K562 (cell line): ENCODE results near the gene FRMPD1. TPM values are rescaled to one million over a fixed set of nuclear protein-coding genes. Genes with fewer than 3 reads are reported as not detected.

Source experiments
- ARNT ChIP-seq, 2 experiments: fragments of 450-650 bp; IDR thresholded peaks; 2 replicates each; pipeline ENCODE4 v1.6.1; 2016; ENCODE audit warnings: mild to moderate bottlenecking in 1 of 2
- ASH1L ChIP-seq: fragments of 450-650 bp; IDR thresholded peaks from 2 replicates; pipeline ENCODE4 v1.6.1; 2018; ENCODE audit warnings: borderline replicate concordance, mild to moderate bottlenecking, low read depth; ENCODE audit not compliant: partially characterized antibody
- E2F4 ChIP-seq: sonication (generic); formaldehyde crosslinking; IDR thresholded peaks from 2 replicates; pipeline ENCODE4 v1.8.0; 2022; ENCODE audit warnings: mild to moderate bottlenecking, low read depth, missing genetic modification reagents
- HES1 ChIP-seq: fragments of 450-650 bp; IDR thresholded peaks from 2 replicates; pipeline ENCODE4 v1.6.1; 2016; ENCODE audit warnings: low read depth, mild to moderate bottlenecking, moderate library complexity
- HNRNPLL ChIP-seq: fragments of 200-400 bp; formaldehyde crosslinking; IDR thresholded peaks from 2 replicates; pipeline ENCODE4 v1.6.1; 2017; ENCODE audit warnings: low read length, low read depth, mild to moderate bottlenecking; ENCODE audit not compliant: poor library complexity, severe bottlenecking
- MEIS2 ChIP-seq: fragments of 450-650 bp; IDR thresholded peaks from 2 replicates; pipeline ENCODE4 v1.6.1; 2014; ENCODE audit warnings: mild to moderate bottlenecking; ENCODE audit not compliant: partially characterized antibody
- MYC ChIP-seq, 2 experiments: fragments of 250-450 bp in 1 of 2; sonication (Bioruptor Pico) in 1 of 2; IDR thresholded peaks; 2 replicates each; pipeline versions ENCODE4 v1.5.1 to v1.6.1; 2012 to 2021; ENCODE audit warnings: low read depth in 2 of 2, borderline replicate concordance in 1 of 2, improper control_type of control experiment in 1 of 2, low read length in 1 of 2, mild to moderate bottlenecking in 1 of 2, moderate library complexity in 1 of 2
- PRMT5 ChIP-seq: sonication (generic); formaldehyde crosslinking; IDR thresholded peaks from 2 replicates; pipeline ENCODE4 v1.5.0; 2020; ENCODE audit warnings: missing genetic modification reagents
- PURB ChIP-seq: sonication (generic); formaldehyde crosslinking; IDR thresholded peaks from 2 replicates; pipeline ENCODE4 v1.9.0; 2021; ENCODE audit warnings: low read depth, mild to moderate bottlenecking, missing genetic modification reagents
- RBM25 ChIP-seq: fragments of 200-400 bp; formaldehyde crosslinking; IDR thresholded peaks from 2 replicates; pipeline ENCODE4 v1.6.1; 2018; ENCODE audit warnings: low read length, low read depth, moderate library complexity; ENCODE audit not compliant: severe bottlenecking
- SUPT5H ChIP-seq: fragments of 450-650 bp; IDR thresholded peaks from 2 replicates; pipeline ENCODE4 v1.6.1; 2016
- TEAD4 ChIP-seq, 2 experiments: sonication (generic) in 1 of 2; formaldehyde crosslinking in 1 of 2; IDR thresholded peaks; 2 replicates each; pipeline versions ENCODE4 v1.6.1 to v1.8.0; 2012 to 2022; ENCODE audit warnings: borderline replicate concordance in 1 of 2, inconsistent platforms in 1 of 2, low read length in 1 of 2, mild to moderate bottlenecking in 1 of 2, missing genetic modification reagents in 1 of 2
- ZBTB12 ChIP-seq: fragments of 250-450 bp; sonication (Bioruptor Pico); IDR thresholded peaks from 2 replicates; pipeline ENCODE4 v1.4.0; 2020
- ZC3H11A ChIP-seq: IDR thresholded peaks from 2 replicates; pipeline ENCODE4 v1.6.1; 2012; ENCODE audit warnings: low read depth, low read length, improper control_type of control experiment
- ZNF507 ChIP-seq: conservative IDR thresholded peaks from 2 replicates; pipeline ENCODE4 v1.6.1; 2017; ENCODE audit warnings: missing genetic modification characterization, missing compliant biosample characterization
- polyA plus RNA-seq, 8 experiments: library from polyadenylated mRNA; depleted of rRNA in 4 of 8; stranded (reverse) in 5 of 8; unstranded in 3 of 8; fragments of >200 nt; fragmentation: Nextera tagmentation in 2 of 8; fragmentation: Illumina TruSeq in 1 of 8; extraction: Ambion mirVana in 2 of 8; extraction: Trizol in 1 of 8; gene quantifications; 2 replicates each; pipeline versions ENCODE4 v1.2.1 to v1.2.3, GENCODE V29; 2011 to 2014; ENCODE audit warnings: inconsistent platforms in 1 of 8, missing spikeins in 1 of 8
- total RNA-seq, 7 experiments: library from RNA; depleted of rRNA in 6 of 7; stranded (reverse); fragments of >200 nt in 6 of 7; fragmentation: Illumina TruSeq in 2 of 7; extraction: Trizol in 2 of 7; gene quantifications; 2 replicates each; pipeline versions ENCODE4 v1.2.1 to v1.2.3, GENCODE V29; 2011 to 2021; ENCODE audit warnings: low replicate concordance in 1 of 7
- TF ChIP-seq, protein P1 (sequence below): fragments of 250-450 bp; sonication (Bioruptor Pico); IDR thresholded peaks from 2 replicates; pipeline ENCODE4 v1.6.1; 2021; ENCODE audit warnings: mild to moderate bottlenecking
- TF ChIP-seq, protein P2 (sequence below): fragments of 450-650 bp; IDR thresholded peaks from 2 replicates; pipeline ENCODE4 v1.6.1; 2016; ENCODE audit warnings: antibody characterized with exemption
- TF ChIP-seq, protein P3 (sequence below): fragments of 200-400 bp; formaldehyde crosslinking; IDR thresholded peaks from 2 replicates; pipeline ENCODE4 v1.6.1; 2017; ENCODE audit warnings: mild to moderate bottlenecking, low read depth, low read length, moderate library complexity

FRMPD1 gene
- total and polyA plus RNA-seq, 9 of the 15 experiments (the other 6 are each of a cell fraction or from before 2014, with no cell fraction given) = not detected

DNA sequence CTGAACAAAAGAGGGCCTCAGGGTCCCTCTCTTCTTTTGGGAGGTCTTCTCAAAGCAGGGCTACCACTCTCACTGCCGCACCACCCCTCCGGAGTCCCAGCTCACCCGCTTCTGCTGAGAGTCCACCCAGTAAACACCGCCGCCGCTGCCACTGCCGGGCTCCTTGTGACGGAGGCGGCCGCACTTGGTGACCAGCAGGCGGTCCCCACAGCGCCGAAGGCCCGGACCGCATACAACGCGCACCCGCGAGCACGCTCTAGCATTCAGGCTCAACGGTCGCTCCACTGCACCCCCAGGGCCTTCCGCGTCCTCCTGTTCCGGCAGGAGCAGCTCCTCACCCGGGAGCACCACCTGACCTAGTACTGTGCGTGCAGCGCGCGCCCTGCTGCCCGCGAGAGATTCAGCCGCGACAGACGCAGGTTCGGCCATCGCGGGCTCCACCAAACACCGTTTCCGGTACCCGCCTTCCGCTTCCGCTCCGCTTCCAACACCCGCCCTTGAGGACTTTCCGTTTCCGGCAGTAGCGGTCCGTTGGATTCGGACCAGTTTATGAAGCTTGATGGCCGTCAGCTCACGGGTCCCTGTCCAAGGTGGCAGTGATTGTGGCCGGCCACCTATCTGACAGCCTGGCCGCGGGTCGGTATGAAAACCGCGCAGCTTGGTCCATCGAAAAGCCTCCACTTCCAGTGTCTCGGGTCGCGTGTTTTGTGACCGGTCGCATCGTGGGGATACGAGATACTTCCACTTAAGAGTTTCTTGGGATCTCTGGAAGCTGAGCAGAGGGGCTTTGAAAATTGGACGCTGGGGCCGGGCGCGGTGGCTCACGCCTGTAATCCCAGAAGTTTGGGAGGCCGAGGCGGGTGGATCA, 134.1 kb downstream of the FRMPD1 start, which contains the start of gene EXOSC3 (continued):
- TF ChIP-seq PRMT5 (CRISPR knock-in tag) = no peak
- TF ChIP-seq SUPT5H = peak; percentile 99
- no peak for TF ChIP-seq PURB (CRISPR knock-in tag)
- peak; percentile 68 for TF ChIP-seq HNRNPLL
- TF ChIP-seq RBM25 = no peak
- peak; percentile 89 for TF ChIP-seq MYC (IDR thresholded peaks at IDR 0.05; ENCODE audit: low read depth, low read length)
- peak; percentile 66; the same call in 1 of the 2 replicates for TF ChIP-seq MYC (CRISPR knock-in tag; IDR thresholded peaks at IDR 0.05; ENCODE audit: borderline replicate concordance, low read depth)
- peak; percentile 61 for TF ChIP-seq MEIS2
- TF ChIP-seq, protein P1, sequence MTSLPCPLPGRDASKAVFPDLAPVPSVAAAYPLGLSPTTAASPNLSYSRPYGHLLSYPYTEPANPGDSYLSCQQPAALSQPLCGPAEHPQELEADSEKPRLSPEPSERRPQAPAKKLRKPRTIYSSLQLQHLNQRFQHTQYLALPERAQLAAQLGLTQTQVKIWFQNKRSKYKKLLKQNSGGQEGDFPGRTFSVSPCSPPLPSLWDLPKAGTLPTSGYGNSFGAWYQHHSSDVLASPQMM (CRISPR knock-in tag) = no peak
- TF ChIP-seq HES1 = no peak
- TF ChIP-seq ZBTB12 (CRISPR knock-in tag) = no peak
- TF ChIP-seq, protein P2, sequence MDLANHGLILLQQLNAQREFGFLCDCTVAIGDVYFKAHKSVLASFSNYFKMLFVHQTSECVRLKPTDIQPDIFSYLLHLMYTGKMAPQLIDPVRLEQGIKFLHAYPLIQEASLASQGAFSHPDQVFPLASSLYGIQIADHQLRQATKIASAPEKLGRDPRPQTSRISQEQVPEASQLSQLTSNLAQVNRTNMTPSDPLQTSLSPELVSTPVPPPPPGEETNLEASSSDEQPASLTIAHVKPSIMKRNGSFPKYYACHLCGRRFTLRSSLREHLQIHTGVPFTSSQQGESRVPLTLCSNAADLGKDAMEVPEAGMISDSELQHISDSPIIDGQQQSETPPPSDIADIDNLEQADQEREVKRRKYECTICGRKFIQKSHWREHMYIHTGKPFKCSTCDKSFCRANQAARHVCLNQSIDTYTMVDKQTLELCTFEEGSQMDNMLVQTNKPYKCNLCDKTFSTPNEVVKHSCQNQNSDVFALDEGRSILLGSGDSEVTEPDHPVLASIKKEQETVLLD = no peak
- peak; percentile 16; the same call in 1 of the 2 replicates for TF ChIP-seq TEAD4 (IDR thresholded peaks at IDR 0.05; ENCODE audit: low read length)
- no peak; the same call in 1 of the 2 replicates for TF ChIP-seq TEAD4 (CRISPR knock-in tag; IDR thresholded peaks at IDR 0.05; ENCODE audit: borderline replicate concordance)
- no peak for TF ChIP-seq ZNF507 (tag)
- TF ChIP-seq E2F4 (CRISPR knock-in tag) = peak; percentile 59; the same call in 1 of the 2 replicates
- peak; percentile 35 for TF ChIP-seq ASH1L
- no peak for TF ChIP-seq ARNT (IDR thresholded peaks at IDR 0.05)
- TF ChIP-seq ZC3H11A = no peak
- TF ChIP-seq, protein P3, sequence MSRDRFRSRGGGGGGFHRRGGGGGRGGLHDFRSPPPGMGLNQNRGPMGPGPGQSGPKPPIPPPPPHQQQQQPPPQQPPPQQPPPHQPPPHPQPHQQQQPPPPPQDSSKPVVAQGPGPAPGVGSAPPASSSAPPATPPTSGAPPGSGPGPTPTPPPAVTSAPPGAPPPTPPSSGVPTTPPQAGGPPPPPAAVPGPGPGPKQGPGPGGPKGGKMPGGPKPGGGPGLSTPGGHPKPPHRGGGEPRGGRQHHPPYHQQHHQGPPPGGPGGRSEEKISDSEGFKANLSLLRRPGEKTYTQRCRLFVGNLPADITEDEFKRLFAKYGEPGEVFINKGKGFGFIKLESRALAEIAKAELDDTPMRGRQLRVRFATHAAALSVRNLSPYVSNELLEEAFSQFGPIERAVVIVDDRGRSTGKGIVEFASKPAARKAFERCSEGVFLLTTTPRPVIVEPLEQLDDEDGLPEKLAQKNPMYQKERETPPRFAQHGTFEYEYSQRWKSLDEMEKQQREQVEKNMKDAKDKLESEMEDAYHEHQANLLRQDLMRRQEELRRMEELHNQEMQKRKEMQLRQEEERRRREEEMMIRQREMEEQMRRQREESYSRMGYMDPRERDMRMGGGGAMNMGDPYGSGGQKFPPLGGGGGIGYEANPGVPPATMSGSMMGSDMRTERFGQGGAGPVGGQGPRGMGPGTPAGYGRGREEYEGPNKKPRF = no peak
